Mucosa of rectum (tissue), 2 donors: Measurements from ENCODE around the gene GRIN2C.
"Not testable (repeated sequence)": the region's sequence is repeated elsewhere in the genome, so short reads cannot be mapped to it uniquely, and the experiment has no call there.

Source experiments
- H3K27ac ChIP-seq, 2 donors: one replicate each; pipeline ENCODE4 v1.7.0; 2013; ENCODE audit warnings: inconsistent platforms in 2 of 2, low read depth in 2 of 2, low read length in 2 of 2
- H3K27me3 ChIP-seq, 2 donors: one replicate each; pipeline ENCODE4 v1.7.0; 2013; ENCODE audit warnings: low read length in 2 of 2; ENCODE audit not compliant: control insufficient read depth in 2 of 2, insufficient read depth in 2 of 2
- H3K36me3 ChIP-seq, 2 donors: one replicate each; pipeline ENCODE4 v1.7.0; 2013; ENCODE audit warnings: low read length in 2 of 2; ENCODE audit not compliant: control insufficient read depth in 2 of 2, insufficient read depth in 2 of 2
- H3K4me1 ChIP-seq, 2 donors: one replicate each; pipeline ENCODE4 v1.7.0; 2013; ENCODE audit warnings: low read length in 2 of 2, mild to moderate bottlenecking in 1 of 2; ENCODE audit not compliant: control insufficient read depth in 2 of 2, insufficient read depth in 2 of 2
- H3K4me3 ChIP-seq, 2 donors: one replicate each; pipeline ENCODE4 v1.7.0; 2013; ENCODE audit warnings: low read length in 2 of 2
- H3K9ac ChIP-seq, 2 donors: one replicate each; pipeline ENCODE4 v1.7.0; 2013; ENCODE audit warnings: low read length in 2 of 2, low read depth in 1 of 2, mild to moderate bottlenecking in 1 of 2
- H3K9me3 ChIP-seq, 2 donors: one replicate each; pipeline ENCODE4 v1.7.0; 2013; ENCODE audit warnings: low read length in 2 of 2; ENCODE audit not compliant: control insufficient read depth in 2 of 2
- donor health status: healthy.
- donor health status: Normal muscosa, but diverticular disease.

GRIN2C gene

GRCh38 chr17:74872313-74873036 is 12.8 kb upstream of the GRIN2C start, which contains the start of gene FDXR:
Gene FDXR (minus strand): TSS chr17:74872994. CDS start chr17:74872944, 50 bp downstream.
- no peaks in the 10 kb centered on the region for H3K36me3 ChIP-seq

DNA sequence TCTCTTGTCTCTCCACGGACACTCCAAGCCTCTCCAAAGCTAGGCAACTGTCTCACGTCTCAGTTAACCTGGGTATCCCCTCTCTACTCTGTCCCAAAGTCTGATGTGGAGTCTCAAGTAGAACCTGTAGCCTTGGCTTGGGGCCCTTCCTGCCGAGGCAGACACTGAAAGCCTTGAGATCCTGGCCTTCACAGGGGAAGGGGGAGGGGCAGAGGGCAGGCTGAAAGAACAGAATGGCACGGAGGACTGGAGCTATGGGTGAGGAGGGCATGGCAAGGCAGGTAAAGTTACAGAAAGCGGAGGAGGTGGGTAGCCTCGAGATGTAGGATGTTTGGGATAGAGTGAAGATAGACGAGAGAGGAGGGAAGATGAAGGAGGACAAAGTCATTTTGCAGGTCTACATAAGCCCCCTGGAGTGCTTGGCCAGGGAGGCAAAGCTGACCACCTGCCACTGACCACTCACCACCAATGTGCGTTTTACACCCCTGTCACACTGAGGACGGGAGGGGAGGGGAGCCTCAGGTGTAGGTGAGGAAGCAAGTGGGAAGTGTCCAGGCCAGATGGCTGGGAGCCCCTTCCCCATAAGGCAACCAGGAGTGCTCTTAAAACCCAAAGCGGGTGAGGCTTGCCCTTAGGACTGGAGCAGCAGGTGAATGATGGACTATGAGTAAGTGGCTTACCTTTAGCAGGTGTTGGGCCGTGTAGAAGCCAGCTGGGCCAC is 11.8 kb upstream of the GRIN2C start:
- peaks cover 10 to 11% of the 10 kb centered on the region in 2 donors for H3K4me1 ChIP-seq
- no peaks in the 10 kb centered on the region for H3K9me3 ChIP-seq
- no peaks in the 10 kb centered on the region for H3K36me3 ChIP-seq
- H3K27ac ChIP-seq, result no peak overlapping the region
- H3K4me3 ChIP-seq, result no peak overlapping the region
- H3K27me3 ChIP-seq, result no peaks in the 10 kb centered on the region
- no peak overlapping the region for H3K9ac ChIP-seq

More at GRCh38 chr17:74872313-74873036, 12.8 kb upstream of the GRIN2C start, which contains the start of gene FDXR:
- Histone ChIP-seq H3K27ac (peak within 1 kb of the TSS; percentile 88 to 89), H3K4me1 (peaks cover 10 to 11% of the 10 kb centered on the region in 2 donors), H3K9me3 (no peaks in the 10 kb centered on the region), H3K4me3 (peak within 1 kb of the TSS; percentile 88 to 90), H3K27me3 (no peaks in the 10 kb centered on the region), H3K9ac (peak within 1 kb of the TSS; percentile 95 to 98)

DNA sequence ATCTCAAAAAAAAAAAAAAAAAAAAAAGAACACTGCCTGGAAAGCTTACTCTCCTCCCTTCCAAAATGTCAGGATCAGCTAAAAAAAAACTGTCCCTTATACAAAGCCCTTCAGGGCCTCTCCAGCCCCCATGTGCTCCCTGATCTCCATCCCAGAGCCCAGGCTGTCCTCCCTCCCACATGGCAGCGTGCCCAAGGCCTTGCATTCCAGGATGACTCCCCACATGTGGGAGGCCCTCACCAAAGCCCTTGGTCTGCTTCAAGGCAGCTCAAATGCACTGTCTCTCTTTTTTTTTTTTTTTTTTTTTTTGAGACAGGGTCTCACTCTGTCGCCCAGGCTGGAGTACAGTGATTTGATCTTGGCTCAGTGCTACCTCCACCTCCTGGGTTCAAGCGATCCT is 10.8 kb upstream of the GRIN2C start:
- no peak overlapping the region for H3K4me3 ChIP-seq
- H3K9ac ChIP-seq, result no peak overlapping the region
- H3K27me3 ChIP-seq, result no peaks in the 10 kb centered on the region
- H3K36me3 ChIP-seq, result no peaks in the 10 kb centered on the region
- H3K9me3 ChIP-seq, result no peaks in the 10 kb centered on the region
- no peak overlapping the region for H3K27ac ChIP-seq
- peaks cover 10 to 11% of the 10 kb centered on the region in 2 donors for H3K4me1 ChIP-seq

DNA sequence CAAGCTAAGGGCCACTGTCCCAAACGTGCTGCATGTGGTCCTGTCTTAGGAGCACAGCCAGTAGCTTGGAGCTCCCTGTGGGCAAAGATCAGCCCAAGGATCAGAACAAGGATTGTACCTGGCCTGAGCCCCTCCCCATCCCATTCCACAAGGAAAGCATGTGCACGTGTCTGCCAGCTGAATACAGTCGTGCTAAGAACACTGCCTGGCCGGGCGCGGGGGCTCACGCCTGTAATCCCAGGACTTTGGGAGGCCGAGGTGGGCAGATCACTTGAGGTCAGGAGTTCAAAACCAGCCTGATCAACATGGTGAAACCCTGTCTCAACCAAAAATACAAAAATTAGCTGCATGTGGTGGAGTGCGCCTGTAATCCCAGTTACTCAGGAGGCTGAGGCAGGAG is 10.3 kb upstream of the GRIN2C start:
- H3K27ac ChIP-seq, H3K4me3 ChIP-seq: not testable (repeated sequence)
- H3K4me1 ChIP-seq, result peaks cover 10 to 11% of the 10 kb centered on the region in 2 donors

GRCh38 chr17:74868908-74869255 is 9.2 kb upstream of the GRIN2C start:
- Histone ChIP-seq H3K4me1 (peaks cover 8 to 14% of the 10 kb centered on the region in 2 donors), H3K27ac (no peak overlapping the region), H3K9me3 (no peaks in the 10 kb centered on the region), H3K9ac (no peak overlapping the region), H3K36me3 (no peaks in the 10 kb centered on the region), H3K4me3 (no peak overlapping the region), H3K27me3 (no peaks in the 10 kb centered on the region)

More for the DNA sequence above, 10.3 kb upstream of the GRIN2C start:
- H3K36me3 ChIP-seq, H3K9ac ChIP-seq, H3K9me3 ChIP-seq, H3K27me3 ChIP-seq: not testable (repeated sequence)

GRCh38 chr17:74868251-74868907 is 8.7 kb upstream of the GRIN2C start:
- Histone ChIP-seq H3K27me3 (no peaks in the 10 kb centered on the region), H3K4me3 (no peak overlapping the region), H3K36me3 (no peaks in the 10 kb centered on the region), H3K27ac (no peak overlapping the region), H3K4me1 (peaks cover 7 to 14% of the 10 kb centered on the region in 2 donors), H3K9me3 (no peaks in the 10 kb centered on the region), H3K9ac (no peak overlapping the region)

DNA sequence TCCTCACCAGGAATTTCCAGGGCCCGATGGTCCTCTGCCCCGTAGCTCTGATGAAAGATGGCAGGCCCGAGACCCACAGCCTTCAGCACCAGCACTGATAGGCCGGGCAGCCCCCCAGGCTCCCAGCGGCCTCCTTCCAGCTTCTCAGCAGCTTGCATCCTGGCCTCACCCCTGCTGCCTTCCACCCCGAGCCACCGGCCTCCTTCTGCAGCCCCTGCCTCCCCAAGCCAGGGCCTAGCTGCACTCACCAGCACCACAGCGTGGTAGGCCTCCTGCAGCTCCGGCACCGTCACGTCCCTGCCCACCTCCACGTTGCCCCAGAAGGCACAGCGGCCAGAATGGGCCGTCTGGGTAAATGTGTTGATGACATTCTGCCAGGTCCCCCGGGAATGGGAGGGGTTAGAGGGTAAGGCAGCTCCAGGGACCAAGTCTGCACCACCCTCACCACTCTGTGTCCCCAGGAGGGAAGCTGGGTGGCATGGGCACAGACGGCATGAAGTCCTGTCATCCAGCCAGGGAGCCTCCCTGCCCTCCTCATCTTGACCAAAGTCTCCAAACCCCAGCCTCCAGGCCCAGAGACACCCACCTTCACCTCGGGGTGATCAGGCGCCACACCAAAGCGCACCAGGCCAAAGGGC is 6.6 kb upstream of the GRIN2C start:
- Histone ChIP-seq H3K27me3 (peaks cover 8% of the 10 kb centered on the region in 2 donors), H3K4me1 (peaks cover 10 to 13% of the 10 kb centered on the region in 2 donors), H3K9ac (no peak overlapping the region), H3K9me3 (no peaks in the 10 kb centered on the region), H3K4me3 (no peak overlapping the region), H3K36me3 (no peaks in the 10 kb centered on the region), H3K27ac (no peak overlapping the region)

- no peaks in the 10 kb centered on the region for H3K9me3 ChIP-seq
- H3K4me1 ChIP-seq, result peaks cover 13% of the 10 kb centered on the region in 2 donors
- H3K36me3 ChIP-seq, result no peaks in the 10 kb centered on the region
- peaks cover 8 to 11% of the 10 kb centered on the region in 2 donors for H3K27me3 ChIP-seq
- H3K27ac ChIP-seq, result no peak overlapping the region
- H3K4me3 ChIP-seq, result no peak overlapping the region
- no peak overlapping the region for H3K9ac ChIP-seq
These were observed 6.0 kb upstream of the GRIN2C start for GRCh38 chr17:74865504-74866197.

DNA sequence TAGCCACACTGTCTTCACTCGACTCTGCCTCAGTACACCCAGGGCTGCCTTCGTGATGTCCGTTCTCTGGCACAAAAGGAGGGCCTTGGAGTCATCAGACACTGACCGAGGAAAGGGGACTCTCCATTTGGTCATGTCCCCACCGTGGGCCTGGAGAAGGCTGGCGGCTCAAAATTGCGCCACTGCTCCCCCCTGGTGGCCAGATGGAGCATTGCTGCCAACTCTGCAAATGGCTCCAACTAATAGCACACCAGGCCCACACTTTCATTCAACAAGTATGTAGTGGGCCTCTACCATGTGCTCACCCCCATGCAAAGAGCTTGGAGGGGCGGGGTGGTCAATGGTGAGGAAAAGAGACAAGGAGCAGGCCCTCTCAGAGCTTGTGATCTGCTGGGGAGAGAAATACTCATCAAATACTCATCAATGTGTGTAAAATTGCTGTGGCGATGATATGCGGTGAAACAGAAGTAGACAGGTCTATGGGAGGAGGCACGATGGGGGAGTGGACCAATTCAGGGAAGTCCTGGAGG is 5.2 kb upstream of the GRIN2C start:
- no peak overlapping the region for H3K4me3 ChIP-seq
- no peak overlapping the region for H3K27ac ChIP-seq
- no peaks in the 10 kb centered on the region for H3K9me3 ChIP-seq
- H3K36me3 ChIP-seq, result no peaks in the 10 kb centered on the region
- peaks cover 13 to 16% of the 10 kb centered on the region in 2 donors for H3K4me1 ChIP-seq
- no peak overlapping the region for H3K9ac ChIP-seq
- peaks cover 15 to 18% of the 10 kb centered on the region in 2 donors for H3K27me3 ChIP-seq
